IMR-90 (cell line): ENCODE measurements around the gene IL12RB1. TPM values are rescaled to one million over a fixed set of nuclear protein-coding genes. Genes with fewer than 3 reads are reported as not detected.

Experiments used
- ATAC-seq: fragments of 200-7000 bp; cut with Tn5 transposase; 2 replicates; pipeline ENCODE4 v1.9.1; 2020; ENCODE audit warnings: low read depth, mild to moderate bottlenecking, moderate library complexity
- BruUV-seq: library from RNA; stranded (reverse); fragments of 400-500 nt; replicated peaks from 2 replicates; lab custom pipeline; 2021; lab: Mats Ljungman, UMichigan
- CTCF ChIA-PET: fragments of 300-600 bp; formaldehyde crosslinking; extraction: SDS; loops from one replicate; lab custom pipeline; 2021; ENCODE audit warnings: antibody characterized with exemption; lab: Yijun Ruan, JAX
- POLR2A ChIA-PET: fragments of 300-600 bp; sonication (Branson Sonifier 250); formaldehyde crosslinking; loops from one replicate; lab custom pipeline; 2022; ENCODE audit warnings: antibody characterized with exemption; ENCODE audit not compliant: unreplicated experiment; lab: Charles Lee
- DNase-seq: peaks from one replicate; pipeline ENCODE4 v3.0.0; 2013
- H2AFZ ChIP-seq: replicated peaks from 2 replicates; pipeline ENCODE3; 2013; ENCODE audit warnings: low read length, mild to moderate bottlenecking; ENCODE audit not compliant: poor library complexity
- H2AK5ac ChIP-seq: 2 replicates; pipeline ENCODE4 v1.6.1; 2013; ENCODE audit warnings: low read depth, low read length, inconsistent platforms
- H2AK9ac ChIP-seq: replicated peaks from 2 replicates; pipeline ENCODE3; 2013; ENCODE audit warnings: mild to moderate bottlenecking, low read depth, low read length, moderate library complexity; ENCODE audit not compliant: poor library complexity
- H2BK120ac ChIP-seq: 2 replicates; pipeline ENCODE4 v1.6.1; 2013; ENCODE audit warnings: low read depth, low read length, inconsistent platforms
- H2BK15ac ChIP-seq: 3 replicates; pipeline ENCODE4 v1.6.1; 2013; ENCODE audit warnings: low read depth, low read length, inconsistent platforms
- H2BK20ac ChIP-seq: 2 replicates; pipeline ENCODE4 v1.6.1; 2013; ENCODE audit warnings: low read depth, mild to moderate bottlenecking, inconsistent platforms, low read length, moderate library complexity
- H2BK5ac ChIP-seq: 2 replicates; pipeline ENCODE4 v1.6.1; 2013; ENCODE audit warnings: mild to moderate bottlenecking, low read depth, low read length, inconsistent platforms; ENCODE audit not compliant: poor library complexity, severe bottlenecking
- H3K14ac ChIP-seq: replicated peaks from 2 replicates; pipeline ENCODE4 v1.6.1; 2013; ENCODE audit warnings: low read depth, low read length, inconsistent platforms
- H3K18ac ChIP-seq: 2 replicates; pipeline ENCODE4 v1.6.1; 2013; ENCODE audit warnings: low read depth, low read length, control low read depth
- H3K23ac ChIP-seq: 2 replicates; pipeline ENCODE4 v1.6.1; 2013; ENCODE audit warnings: low read depth, low read length, inconsistent platforms
- H3K27ac ChIP-seq: 2 replicates; pipeline ENCODE4 v1.5.1; 2013; ENCODE audit warnings: mild to moderate bottlenecking, control low read depth, low read length; ENCODE audit not compliant: insufficient read depth
- H3K27me3 ChIP-seq: 2 replicates; pipeline ENCODE4 v1.6.1; 2013; ENCODE audit warnings: low read length; ENCODE audit not compliant: control insufficient read depth, insufficient read depth
- H3K36me3 ChIP-seq: 2 replicates; pipeline ENCODE4 v1.6.1; 2013; ENCODE audit warnings: low read length, mixed read lengths; ENCODE audit not compliant: control insufficient read depth, insufficient read depth
- H3K4ac ChIP-seq: 2 replicates; pipeline ENCODE4 v1.6.1; 2013; ENCODE audit warnings: low read depth, low read length, inconsistent platforms
- H3K4me1 ChIP-seq: 2 replicates; pipeline ENCODE4 v1.6.1; 2013; ENCODE audit warnings: low read length, mixed read lengths; ENCODE audit not compliant: control insufficient read depth, insufficient read depth
- H3K4me2 ChIP-seq: 2 replicates; pipeline ENCODE4 v1.6.1; 2013; ENCODE audit warnings: low read depth, mild to moderate bottlenecking, control low read depth, low read length, moderate library complexity
- H3K4me3 ChIP-seq: 2 replicates; pipeline ENCODE4 v1.5.1; 2013; ENCODE audit warnings: low read depth, mild to moderate bottlenecking, control low read depth, low read length, moderate library complexity; ENCODE audit not compliant: insufficient read depth
- H3K56ac ChIP-seq: 2 replicates; pipeline ENCODE4 v1.6.1; 2013; ENCODE audit warnings: low read length, inconsistent platforms; ENCODE audit not compliant: insufficient read depth; ENCODE audit errors: extremely low read depth
- H3K79me1 ChIP-seq, 2 experiments: 2 replicates each; pipeline ENCODE4 v1.6.1; 2013; ENCODE audit warnings: low read length in 2 of 2, inconsistent platforms in 1 of 2, low read depth in 1 of 2
- H3K9ac ChIP-seq: 2 replicates; pipeline ENCODE4 v1.6.1; 2013; ENCODE audit warnings: low read depth, low read length, control low read depth
- H3K9me1 ChIP-seq: 2 replicates; pipeline ENCODE4 v1.6.1; 2013; ENCODE audit warnings: low read length, inconsistent platforms; ENCODE audit not compliant: insufficient read depth
- H3K9me3 ChIP-seq: 2 replicates; pipeline ENCODE4 v1.6.1; 2013; ENCODE audit warnings: low read length; ENCODE audit not compliant: control insufficient read depth, insufficient read depth
- H4K20me1 ChIP-seq: 2 replicates; pipeline ENCODE4 v1.6.1; 2013; ENCODE audit warnings: low read length, inconsistent platforms; ENCODE audit not compliant: insufficient read depth
- H4K5ac ChIP-seq: 2 replicates; pipeline ENCODE4 v1.6.1; 2013; ENCODE audit warnings: mild to moderate bottlenecking, low read depth, low read length, control low read depth
- H4K8ac ChIP-seq, 2 experiments: 2 replicates each; pipeline ENCODE4 v1.6.1; 2013; ENCODE audit warnings: low read depth in 2 of 2, low read length in 2 of 2, control low read depth in 1 of 2, inconsistent platforms in 1 of 2
- H4K91ac ChIP-seq: 2 replicates; pipeline ENCODE4 v1.6.1; 2013; ENCODE audit warnings: low read depth, low read length, inconsistent platforms; ENCODE audit not compliant: insufficient read depth
- BHLHE40 ChIP-seq: fragments of 150-350 bp; IDR thresholded peaks from 2 replicates; pipeline ENCODE4 v1.6.1; 2016; ENCODE audit warnings: mild to moderate bottlenecking, low read depth, low read length
- CEBPB ChIP-seq: IDR thresholded peaks from 2 replicates; pipeline ENCODE4 v1.6.1; 2012; ENCODE audit warnings: low read depth, low read length, improper control_type of control experiment
- CHD1 ChIP-seq: IDR thresholded peaks from 2 replicates; pipeline ENCODE4 v1.6.1; 2012; ENCODE audit warnings: low read depth, low read length, improper control_type of control experiment
- POLR2A ChIP-seq: IDR thresholded peaks from 2 replicates; pipeline ENCODE4 v1.6.1; 2012; ENCODE audit warnings: mild to moderate bottlenecking, low read depth, low read length
- RFX5 ChIP-seq: IDR thresholded peaks from 2 replicates; pipeline ENCODE4 v1.8.0; 2012; ENCODE audit warnings: low read depth, mild to moderate bottlenecking, low read length, moderate library complexity
- WGBS, 2 experiments: methylation state at CpG; one replicate each; pipeline versions ENCODE4 v1.1.5 to v1.1.7; 2013; ENCODE audit warnings: missing lambda C conversion rate in 2 of 2; ENCODE audit not compliant: insufficient read length in 1 of 2; ENCODE audit errors: extremely low coverage in 2 of 2; 5-methylcytosine and 5-hydroxymethylcytosine counted together
- dilution Hi-C: fragments of 300-500 bp; cut with HindIII; formaldehyde crosslinking; loops from one replicate; pipeline ENCODE4 v1.14.3; 2018; ENCODE audit warnings: low sequenced_read_pairs; ENCODE audit not compliant: unreplicated experiment
- in situ Hi-C: fragments of 300-500 bp; cut with MboI; formaldehyde crosslinking; loops from 3 replicates; pipeline ENCODE4 v1.14.3; 2019; ENCODE audit warnings: low sequenced_read_pairs, inconsistent platforms, mixed read lengths
- intact Hi-C: fragments of 100-400 bp; cut with micrococcal nuclease; formaldehyde crosslinking; loops from 2 replicates; pipeline ENCODE4 v1.10.0; 2022
- polyA plus RNA-seq, 3 experiments: library from polyadenylated mRNA; depleted of rRNA; stranded (reverse); fragments of >200 nt; gene quantifications; 2 replicates each; pipeline ENCODE4 v1.2.3, GENCODE V29; 2012; ENCODE audit warnings: low replicate concordance in 1 of 3
- total RNA-seq: library from RNA; depleted of rRNA; stranded (reverse); fragments of >200 nt; gene quantifications from 2 replicates; pipeline ENCODE4 v1.2.3, GENCODE V29; 2012
- TF ChIP-seq, protein P1 (sequence below): fragments of 150-350 bp; IDR thresholded peaks from 2 replicates; pipeline ENCODE4 v1.6.1; 2016; ENCODE audit warnings: low read depth, mild to moderate bottlenecking, low read length, moderate library complexity, borderline replicate concordance
- TF ChIP-seq, protein P2 (sequence below): conservative IDR thresholded peaks from 2 replicates; pipeline ENCODE4 v1.5.1; 2012; ENCODE audit warnings: mild to moderate bottlenecking, low read depth, low read length, improper control_type of control experiment

Gene IL12RB1
- total and polyA plus RNA-seq, 2 of the 4 experiments (the other 2 are of a cell fraction), result not detected

DNA sequence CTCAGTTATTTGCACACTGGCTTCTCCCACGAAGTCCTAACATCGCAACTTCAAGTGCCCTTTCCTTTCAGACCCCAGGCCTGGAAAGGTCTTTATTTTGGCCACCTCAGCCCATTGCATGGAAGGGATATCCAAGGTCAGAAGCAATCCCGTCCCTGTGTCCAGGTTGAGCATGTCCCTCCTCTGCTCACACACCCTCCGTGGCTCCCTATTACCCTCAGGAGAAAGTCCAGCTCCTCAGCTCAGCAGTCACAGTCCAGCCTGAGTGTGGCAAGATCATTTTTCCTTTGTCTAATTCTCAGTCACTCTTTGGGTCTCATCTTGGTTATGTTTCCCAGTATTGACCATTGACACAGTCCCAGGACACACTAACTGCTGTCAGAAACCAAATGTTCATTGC is 59.6 kb downstream of the IL12RB1 start:
- Histone ChIP-seq H3K4ac (no peak overlapping the region; the same call in 1 of the 2 replicates), H3K36me3 (no peaks in the 10 kb centered on the region), H3K27ac (no peak overlapping the region), H3K23ac (no peak overlapping the region), H3K79me1 (peaks cover 0 to 3% of the 10 kb centered on the region in 2 experiments; a peak in 1 of 4 replicates), H3K9me3 (no peaks in the 10 kb centered on the region), H2AFZ (no peak overlapping the region), H3K9ac (no peak overlapping the region), H2AK5ac (peak overlapping the region; percentile 34; the same call in 1 of the 2 replicates), H2AK9ac (peak overlapping the region; percentile 65), H2BK15ac (no peak overlapping the region), H4K8ac (no peak overlapping the region), H3K14ac (no peak overlapping the region), H3K9me1 (peaks cover 6% of the 10 kb centered on the region), H3K4me2 (no peak overlapping the region), H4K5ac (no peak overlapping the region), H3K4me1 (peaks cover 3% of the 10 kb centered on the region), H3K56ac (no peak overlapping the region), H3K4me3 (no peak overlapping the region), H4K20me1 (no peaks in the 10 kb centered on the region), H4K91ac (no peak overlapping the region), H3K27me3 (no peaks in the 10 kb centered on the region), H2BK5ac (no peak overlapping the region), H3K18ac (no peak overlapping the region), H2BK120ac (no peak overlapping the region), H2BK20ac (no peak overlapping the region)
- ATAC-seq (no peak), DNase-seq (no peak)
- ChIA-PET CTCF (no interaction called here), POLR2A (no interaction called here)
- 93% methylated on average over 3 of the region's 4 CpGs; no CpG with 5 or more reads in 1 of the 2 experiments for WGBS, 2 experiments
- dilution Hi-C loops (no loop called here), intact Hi-C loops (no loop called here), in situ Hi-C loops (no loop called here)
- no peak for TF ChIP-seq POLR2A
- no peak for TF ChIP-seq RFX5
- TF ChIP-seq CEBPB, result no peak
- no peak for TF ChIP-seq BHLHE40
- no peak for TF ChIP-seq CHD1
- TF ChIP-seq, protein P1, sequence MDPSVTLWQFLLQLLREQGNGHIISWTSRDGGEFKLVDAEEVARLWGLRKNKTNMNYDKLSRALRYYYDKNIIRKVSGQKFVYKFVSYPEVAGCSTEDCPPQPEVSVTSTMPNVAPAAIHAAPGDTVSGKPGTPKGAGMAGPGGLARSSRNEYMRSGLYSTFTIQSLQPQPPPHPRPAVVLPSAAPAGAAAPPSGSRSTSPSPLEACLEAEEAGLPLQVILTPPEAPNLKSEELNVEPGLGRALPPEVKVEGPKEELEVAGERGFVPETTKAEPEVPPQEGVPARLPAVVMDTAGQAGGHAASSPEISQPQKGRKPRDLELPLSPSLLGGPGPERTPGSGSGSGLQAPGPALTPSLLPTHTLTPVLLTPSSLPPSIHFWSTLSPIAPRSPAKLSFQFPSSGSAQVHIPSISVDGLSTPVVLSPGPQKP, result no peak
- TF ChIP-seq, protein P2, sequence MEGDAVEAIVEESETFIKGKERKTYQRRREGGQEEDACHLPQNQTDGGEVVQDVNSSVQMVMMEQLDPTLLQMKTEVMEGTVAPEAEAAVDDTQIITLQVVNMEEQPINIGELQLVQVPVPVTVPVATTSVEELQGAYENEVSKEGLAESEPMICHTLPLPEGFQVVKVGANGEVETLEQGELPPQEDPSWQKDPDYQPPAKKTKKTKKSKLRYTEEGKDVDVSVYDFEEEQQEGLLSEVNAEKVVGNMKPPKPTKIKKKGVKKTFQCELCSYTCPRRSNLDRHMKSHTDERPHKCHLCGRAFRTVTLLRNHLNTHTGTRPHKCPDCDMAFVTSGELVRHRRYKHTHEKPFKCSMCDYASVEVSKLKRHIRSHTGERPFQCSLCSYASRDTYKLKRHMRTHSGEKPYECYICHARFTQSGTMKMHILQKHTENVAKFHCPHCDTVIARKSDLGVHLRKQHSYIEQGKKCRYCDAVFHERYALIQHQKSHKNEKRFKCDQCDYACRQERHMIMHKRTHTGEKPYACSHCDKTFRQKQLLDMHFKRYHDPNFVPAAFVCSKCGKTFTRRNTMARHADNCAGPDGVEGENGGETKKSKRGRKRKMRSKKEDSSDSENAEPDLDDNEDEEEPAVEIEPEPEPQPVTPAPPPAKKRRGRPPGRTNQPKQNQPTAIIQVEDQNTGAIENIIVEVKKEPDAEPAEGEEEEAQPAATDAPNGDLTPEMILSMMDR, result no peak
- no TSS peak for BruUV-seq
